ENCODE measurements around the gene BCDIN3D.

GRCh38 chr12:49872781-49873181 lies 29.9 kb upstream of the BCDIN3D start:
- TF ChIP-seq, protein P1, sequence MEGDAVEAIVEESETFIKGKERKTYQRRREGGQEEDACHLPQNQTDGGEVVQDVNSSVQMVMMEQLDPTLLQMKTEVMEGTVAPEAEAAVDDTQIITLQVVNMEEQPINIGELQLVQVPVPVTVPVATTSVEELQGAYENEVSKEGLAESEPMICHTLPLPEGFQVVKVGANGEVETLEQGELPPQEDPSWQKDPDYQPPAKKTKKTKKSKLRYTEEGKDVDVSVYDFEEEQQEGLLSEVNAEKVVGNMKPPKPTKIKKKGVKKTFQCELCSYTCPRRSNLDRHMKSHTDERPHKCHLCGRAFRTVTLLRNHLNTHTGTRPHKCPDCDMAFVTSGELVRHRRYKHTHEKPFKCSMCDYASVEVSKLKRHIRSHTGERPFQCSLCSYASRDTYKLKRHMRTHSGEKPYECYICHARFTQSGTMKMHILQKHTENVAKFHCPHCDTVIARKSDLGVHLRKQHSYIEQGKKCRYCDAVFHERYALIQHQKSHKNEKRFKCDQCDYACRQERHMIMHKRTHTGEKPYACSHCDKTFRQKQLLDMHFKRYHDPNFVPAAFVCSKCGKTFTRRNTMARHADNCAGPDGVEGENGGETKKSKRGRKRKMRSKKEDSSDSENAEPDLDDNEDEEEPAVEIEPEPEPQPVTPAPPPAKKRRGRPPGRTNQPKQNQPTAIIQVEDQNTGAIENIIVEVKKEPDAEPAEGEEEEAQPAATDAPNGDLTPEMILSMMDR (optimal IDR thresholded peaks at IDR 0.05 in 1 of 3, IDR thresholded peaks at IDR 0.05 in 1 of 3, conservative IDR thresholded peaks at IDR 0.05 in 1 of 3; ENCODE audit: extremely low read depth in 1 of 3, insufficient read depth in 2 of 3, low read length in 3 of 3) = no peak
- TF ChIP-seq EZH2 (IDR thresholded peaks at IDR 0.05; ENCODE audit: low read length) = no peak

Data from keratinocyte (primary cell).